Stimulated activated CD4-positive, alpha-beta T cell treated with anti-CD3 and anti-CD28 coated beads, Interleukin-12 subunit alpha, Interleukin-12 subunit beta, amount 100 ng/mL, for 48 hours (primary cell): ENCODE data around the gene CCDC134.
"Not testable (repeated sequence)": the region's sequence is repeated elsewhere in the genome, so short reads cannot be mapped to it uniquely, and the experiment has no call there.

ENCODE experiments used
- DNase-seq, 3 donors: peaks; one replicate each; pipeline ENCODE4 v3.0.0-alpha.2; 2020; ENCODE audit warnings: low read depth in 2 of 3, low spot score in 1 of 3

The CCDC134 gene

GRCh38 chr22:41822317-41823057 lies 22.0 kb downstream of the CCDC134 start:
- peak in 1 of 3 donors; percentile 64 for DNase-seq

- DNase-seq = no peak
Measured at GRCh38 chr22:41823797-41824196, 23.3 kb downstream of the CCDC134 start.

- DNase-seq = no peak
Measured at GRCh38 chr22:41825376-41825775, 24.9 kb downstream of the CCDC134 start.

GRCh38 chr22:41826021-41826420 lies 25.5 kb downstream of the CCDC134 start:
- no peak for DNase-seq

GRCh38 chr22:41826430-41827383 lies 26.2 kb downstream of the CCDC134 start:
- no peak for DNase-seq

- DNase-seq = no peak
Measured at GRCh38 chr22:41827671-41828070, 27.2 kb downstream of the CCDC134 start.

GRCh38 chr22:41828516-41828915 lies 28.0 kb downstream of the CCDC134 start:
- DNase-seq = no peak

GRCh38 chr22:41830174-41830573 lies 29.7 kb downstream of the CCDC134 start:
- DNase-seq = no peak

GRCh38 chr22:41831383-41831782 lies 30.9 kb downstream of the CCDC134 start:
- no peak for DNase-seq

- DNase-seq = no peak
Measured at GRCh38 chr22:41831828-41832552, 31.5 kb downstream of the CCDC134 start.

- DNase-seq = peak; percentile 97 to 99 (median 98)
Measured at GRCh38 chr22:41832553-41833368, 32.3 kb downstream of the CCDC134 start, which contains the start of gene SREBF2. TSS of gene SREBF2 (plus strand) at chr22:41833105. CDS start at chr22:41833271, 166 bp downstream.

- DNase-seq = peak in 1 of 3 donors; percentile 32
Measured at GRCh38 chr22:41833369-41834004, 33.0 kb downstream of the CCDC134 start.

- no peak for DNase-seq
Measured at GRCh38 chr22:41834005-41834944, 33.8 kb downstream of the CCDC134 start.

GRCh38 chr22:41835462-41835861 lies 35.0 kb downstream of the CCDC134 start:
- DNase-seq = not testable (repeated sequence)

GRCh38 chr22:41836551-41836950 lies 36.1 kb downstream of the CCDC134 start:
- no peak for DNase-seq

- DNase-seq = no peak
Measured at GRCh38 chr22:41838842-41839618, 38.6 kb downstream of the CCDC134 start.

GRCh38 chr22:41840216-41840615 lies 39.7 kb downstream of the CCDC134 start:
- no peak for DNase-seq

GRCh38 chr22:41841085-41841712 lies 40.7 kb downstream of the CCDC134 start:
- no peak for DNase-seq
